Measurements from ENCODE around the gene CFAP68. TPM values are rescaled to one million over a fixed set of nuclear protein-coding genes. Genes with fewer than 3 reads are reported as not detected.
"Not testable (repeated sequence)": the region's sequence is repeated elsewhere in the genome, so short reads cannot be mapped to it uniquely, and the experiment has no call there.

The CFAP68 gene
- total and polyA plus RNA-seq, 11 donors, result 11.9 to 39.5 (median 31.8) TPM

GRCh38 chr11:111926505-111927391, 47.4 kb downstream of the CFAP68 start:
- Histone ChIP-seq H3K27me3 (no peaks in the 10 kb centered on the region), H3K4me3 (peak overlapping the region; percentile 2 to 66 (median 52)), H3K9me3 (no peaks in the 10 kb centered on the region), H3K4me1 (peaks cover 0 to 52% (median 36%) of the 10 kb centered on the region in 12 donors), H3K27ac (peak overlapping the region; percentile 51 to 93 (median 86)), H3K36me3 (no peaks in the 10 kb centered on the region)
- TF ChIP-seq CTCF (IDR thresholded peaks at IDR 0.05) (peak in 1 of 12 donors; percentile 9), POLR2A (IDR thresholded peaks at IDR 0.05) (peak in 1 of 2 donors; percentile 72)
- intact Hi-C loops (cut with DNase I), result loop anchor here in 7 of 10 donors (1.0 to 10.0 kb wide), 6 partner anchors 44 to 158 kb away; partner anchors contain the start of genes CFAP68 (in 6 of the 7), FDXACB1 (in 6 of the 7), SDHD (in 1 of the 7) and TIMM8B (in 1 of the 7)
- peak; percentile 93 to 97 (median 96) for ATAC-seq
- WGBS, 4 donors, result 1% methylated on average over 20 to 47 of the region's 47 CpGs
- peak; percentile 97 to 98 (median 97) for DNase-seq

GRCh38 chr11:111930472-111930871, 51.1 kb downstream of the CFAP68 start:
- no peak for ATAC-seq
- WGBS, 4 donors, result 79 to 87% (median 83%) methylated on average over 4 of the region's 4 CpGs
- Histone ChIP-seq H3K27me3 (no peaks in the 10 kb centered on the region), H3K27ac (no peak overlapping the region), H3K36me3 (no peaks in the 10 kb centered on the region), H3K9me3 (no peaks in the 10 kb centered on the region), H3K4me3 (no peak overlapping the region), H3K4me1 (peaks cover 0 to 30% (median 17%) of the 10 kb centered on the region in 12 donors)
- intact Hi-C loops (cut with DNase I), result loop anchor here in 7 of 10 donors (5.0 to 10.0 kb wide), 6 partner anchors 53 to 354 kb away; partner anchors contain the start of genes NKAPD1 (in 2 of the 7), PIH1D2 (in 2 of the 7), CFAP68 (in 1 of the 7) and FDXACB1 (in 1 of the 7)
- DNase-seq, result no peak
- TF ChIP-seq CTCF (IDR thresholded peaks at IDR 0.05) (no peak), POLR2A (IDR thresholded peaks at IDR 0.05) (no peak)

DNA sequence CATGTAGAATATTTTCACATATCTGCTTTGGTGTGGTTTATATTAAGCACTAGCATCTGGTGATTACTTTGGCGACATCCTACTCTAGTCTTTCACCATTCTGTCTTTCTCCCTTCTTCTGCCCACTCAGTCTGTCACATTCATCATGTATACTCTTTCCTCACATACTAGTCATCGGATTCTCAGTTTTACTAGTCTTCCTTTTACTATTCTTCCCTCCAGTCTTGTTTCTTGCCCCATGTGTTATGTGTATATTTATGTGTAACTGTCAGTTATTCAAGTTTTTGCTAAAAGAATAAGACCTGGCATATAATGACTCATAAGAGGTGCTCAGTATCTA, 53.2 kb downstream of the CFAP68 start:
- DNase-seq, result no peak
- intact Hi-C loops (cut with DNase I), result loop anchor here in 7 of 10 donors (2.0 to 10.0 kb wide), 7 partner anchors 50 to 352 kb away; partner anchors contain the start of genes NKAPD1 (in 2 of the 7), PIH1D2 (in 2 of the 7), CFAP68 (in 1 of the 7) and FDXACB1 (in 1 of the 7)
- no peak overlapping the region for H3K27ac ChIP-seq
- no peaks in the 10 kb centered on the region for H3K27me3 ChIP-seq
- peaks cover 0 to 30% (median 17%) of the 10 kb centered on the region in 12 donors for H3K4me1 ChIP-seq
- no peak overlapping the region for H3K4me3 ChIP-seq
- no peak for ATAC-seq
- TF ChIP-seq POLR2A (IDR thresholded peaks at IDR 0.05) (no peak), CTCF (IDR thresholded peaks at IDR 0.05) (no peak)
- H3K36me3 ChIP-seq, result no peaks in the 10 kb centered on the region
- H3K9me3 ChIP-seq, result no peaks in the 10 kb centered on the region
- 75 to 78% (median 76%) methylated on average over 2 of the region's 2 CpGs for WGBS, 4 donors

GRCh38 chr11:111933176-111933575, 53.8 kb downstream of the CFAP68 start:
- intact Hi-C loops (cut with DNase I), result loop anchor here in 7 of 10 donors (2.0 to 10.0 kb wide), 7 partner anchors 50 to 352 kb away; partner anchors contain the start of genes NKAPD1 (in 2 of the 7), PIH1D2 (in 2 of the 7), CFAP68 (in 1 of the 7) and FDXACB1 (in 1 of the 7)
- H3K4me1 ChIP-seq, result peaks cover 0 to 34% (median 21%) of the 10 kb centered on the region in 12 donors
- H3K27me3 ChIP-seq, H3K36me3 ChIP-seq, H3K4me3 ChIP-seq, H3K27ac ChIP-seq, ATAC-seq, H3K9me3 ChIP-seq: not testable (repeated sequence)
- 93 to 97% (median 96%) methylated on average over 14 of the region's 14 CpGs for whole genome bisulfite sequencing, 4 donors
- peak in 1 of 5 donors; percentile 4 for DNase-seq

Data from heart left ventricle (tissue), 16 donors.